Anterior cingulate cortex (tissue), 58 donors: ENCODE results near the gene CPXM1.
A peak's percentile ranks its signal among the peaks of the same experiment; 100 is the strongest.
"Not testable (repeated sequence)": the region's sequence is repeated elsewhere in the genome, so short reads cannot be mapped to it uniquely, and the experiment has no call there.

Experiments
- DNase-seq, 58 donors: peaks; one replicate each; lab custom pipeline; 2025; lab: John Stamatoyannopoulos, UW

The CPXM1 gene

DNA sequence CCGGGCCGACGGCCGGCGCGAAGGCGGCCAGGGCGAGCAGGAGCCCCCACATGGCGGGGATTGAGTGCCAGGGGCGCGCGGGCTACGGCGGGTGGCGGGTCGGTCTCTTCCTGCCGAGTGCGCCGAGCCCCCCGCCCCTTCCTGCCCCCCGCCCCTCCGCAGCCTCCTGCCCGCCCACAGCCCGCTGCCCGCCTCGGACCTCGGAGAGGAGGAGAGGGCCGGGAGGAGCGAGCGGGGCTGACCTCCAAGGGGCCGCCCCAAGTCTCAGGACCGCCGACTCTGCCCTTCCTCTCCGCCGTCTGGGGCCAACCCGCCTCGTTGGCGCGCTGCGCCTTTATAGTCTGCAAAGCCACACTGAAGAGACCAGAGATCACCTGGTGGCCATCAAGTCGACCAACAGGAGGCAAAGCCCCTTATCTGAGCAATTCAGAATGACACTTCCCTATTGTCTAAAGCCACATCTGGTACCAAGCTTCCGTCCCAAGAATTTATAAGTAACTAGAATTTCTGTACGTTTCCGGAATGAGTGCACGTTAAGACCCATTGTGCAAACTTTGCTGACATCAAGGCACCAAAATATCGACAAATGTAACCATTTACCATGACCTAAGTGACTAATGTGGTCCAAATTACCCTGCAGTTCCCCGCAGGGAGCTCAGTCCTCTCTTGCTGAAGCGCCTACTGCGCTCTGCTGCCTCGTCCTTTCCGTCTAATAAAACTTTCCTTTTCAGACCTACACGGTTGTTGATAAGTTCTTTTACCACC, at the start of gene CPXM1:
TSS of gene CPXM1 (minus strand) at position 107 of the 765 bp plus-strand sequence. CDS start at position 52, 55 bp downstream.
- DNase-seq: no peak

DNA sequence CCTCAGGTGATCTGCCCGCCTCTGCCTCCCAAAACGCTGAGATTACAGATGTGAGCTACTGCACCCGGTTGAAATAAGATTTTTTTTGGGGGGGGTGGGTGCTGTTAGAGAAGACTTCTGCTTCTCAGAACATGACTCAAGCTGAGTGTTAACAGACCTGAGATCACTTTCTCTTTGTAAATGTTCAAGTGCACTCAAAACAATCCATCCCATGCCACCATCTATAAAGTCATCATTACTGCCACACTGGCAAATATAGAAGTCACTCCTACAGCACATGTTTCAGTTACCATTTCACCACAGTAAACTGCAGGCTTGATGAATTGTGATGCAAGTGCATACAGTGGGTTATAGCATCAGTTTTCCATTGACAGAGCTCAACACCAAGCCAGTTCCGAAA, 49.1 kb upstream of the CPXM1 start:
- no peak for DNase-seq

DNA sequence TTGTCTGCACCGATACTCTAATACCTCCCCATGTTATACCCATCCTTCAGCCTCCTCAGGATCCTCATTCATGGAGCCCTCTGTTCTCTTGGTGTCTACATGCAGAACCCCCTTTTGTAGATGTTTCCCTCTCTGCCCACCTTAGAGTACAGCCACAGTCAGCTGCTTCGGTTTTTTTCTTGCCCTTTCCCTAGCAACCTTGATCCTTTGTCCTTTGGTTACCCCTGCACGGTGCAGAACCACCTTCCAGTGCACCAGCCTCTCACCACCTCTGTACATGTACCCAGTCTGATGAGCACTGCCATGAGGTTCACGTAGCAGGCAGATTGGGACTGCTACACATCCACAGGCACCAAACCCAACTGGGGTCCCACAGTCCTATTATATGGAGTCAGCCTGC, 47.4 kb upstream of the CPXM1 start:
- DNase-seq: no peak

DNA sequence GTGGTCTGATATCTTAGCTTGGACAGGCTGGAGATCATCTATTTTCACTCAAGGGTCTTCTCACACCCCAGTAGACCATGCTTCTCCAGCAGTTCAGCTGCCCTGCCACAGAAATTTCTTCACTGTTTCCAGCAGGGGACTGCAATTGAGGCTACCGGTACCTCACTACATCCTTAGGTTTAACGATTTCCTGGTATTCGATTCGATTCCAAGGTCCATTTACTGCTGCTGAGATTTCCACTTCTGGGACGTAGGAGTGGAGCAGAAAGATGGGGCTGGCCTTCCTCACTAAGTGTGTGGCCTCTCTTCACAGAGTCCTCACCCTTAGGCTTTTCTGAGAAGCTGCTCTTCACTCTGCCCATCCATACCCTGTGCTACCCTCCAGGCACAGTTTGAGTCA, 46.3 kb upstream of the CPXM1 start:
- DNase-seq: no peak

DNA sequence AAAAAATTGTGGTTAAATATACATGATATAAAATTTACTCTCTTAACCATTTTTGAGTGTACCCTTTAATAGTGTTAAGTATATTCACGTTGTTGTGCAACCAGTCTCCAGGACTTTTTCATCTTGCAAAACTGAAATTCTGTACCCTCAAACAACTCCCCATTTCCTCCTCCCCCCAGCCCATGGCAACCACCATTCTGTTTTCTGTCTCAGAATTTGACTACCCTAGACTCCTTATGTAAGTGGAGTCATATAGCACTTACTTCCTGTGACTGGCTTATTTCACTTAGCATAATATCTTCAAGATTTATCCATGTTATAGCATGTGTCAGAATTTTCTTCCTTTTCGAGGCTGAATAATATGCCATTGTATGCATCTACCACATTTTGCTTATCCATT, 45.2 kb upstream of the CPXM1 start:
- DNase-seq: no peak

DNA sequence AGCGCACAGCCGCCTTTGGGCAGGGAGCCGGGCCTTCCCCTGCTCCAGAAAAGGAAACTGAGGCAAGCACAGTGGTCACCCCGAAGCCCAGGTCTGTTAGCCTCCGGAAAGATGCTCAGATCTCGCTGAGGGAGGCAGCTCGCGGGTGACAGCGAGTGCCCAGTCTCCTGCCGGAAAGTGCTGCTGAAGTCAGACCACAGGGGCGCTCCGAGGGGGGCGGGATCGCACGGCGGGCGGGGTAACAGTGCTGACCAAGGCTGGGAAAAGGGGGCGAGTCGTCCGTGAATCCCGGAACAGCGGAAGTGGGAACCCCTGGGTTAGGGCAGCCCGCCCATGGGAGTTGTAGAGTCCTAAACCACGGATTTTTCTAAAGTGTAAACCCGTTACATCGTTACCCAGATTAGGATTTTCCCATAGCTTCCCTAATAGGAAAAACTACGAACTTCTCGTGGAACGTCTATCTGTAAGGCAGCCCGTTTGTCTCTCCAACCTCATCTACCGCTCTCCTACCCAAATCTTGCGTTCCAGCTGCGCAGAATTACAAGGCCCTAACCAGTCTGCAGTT, 40.6 kb upstream of the CPXM1 start:
- peak in 27 of 58 donors; percentile 19 to 68 (median 51) for DNase-seq

DNA sequence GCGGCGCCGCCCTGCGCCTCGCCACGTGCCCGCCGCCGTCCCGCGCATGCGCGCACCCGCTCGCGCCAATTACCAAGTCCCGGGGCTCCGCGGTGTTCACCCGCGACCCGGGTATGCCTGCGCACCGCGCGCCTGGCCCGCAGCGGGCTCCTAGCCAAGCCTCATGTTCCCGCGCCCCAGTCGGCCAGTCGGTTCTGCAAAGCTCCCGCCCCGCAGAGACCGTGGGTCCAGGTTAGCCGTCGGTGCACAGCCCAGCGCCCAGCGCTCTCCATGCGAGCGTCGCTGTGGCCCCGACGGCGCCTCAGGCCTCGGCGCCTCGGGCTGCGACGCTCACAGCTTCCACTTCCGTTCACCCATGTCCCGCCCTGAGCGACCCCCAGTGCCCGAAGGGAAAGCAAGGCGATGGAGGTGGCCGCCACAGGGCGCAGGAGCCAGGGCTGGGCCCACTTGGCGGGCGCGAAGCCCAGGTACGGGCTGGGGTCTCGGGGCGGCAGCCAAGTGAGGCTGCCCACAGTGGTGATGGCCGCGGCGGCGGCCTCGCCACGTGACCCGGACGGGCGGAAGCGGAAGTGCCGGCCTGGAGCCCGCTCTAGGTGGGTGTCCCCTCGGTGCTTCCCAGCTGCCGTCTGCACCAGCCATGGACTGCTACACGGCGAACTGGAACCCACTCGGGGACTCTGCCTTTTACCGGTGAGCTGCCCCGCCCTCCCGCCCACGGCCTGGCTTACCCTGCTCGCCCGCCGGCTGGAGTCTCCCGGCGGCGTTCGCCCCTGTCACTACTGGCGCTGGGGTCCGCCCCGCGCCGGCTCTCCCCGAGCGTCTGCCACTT, 39.9 kb upstream of the CPXM1 start, which contains the start of the genes PCED1A and VPS16:
TSS of gene PCED1A (minus strand) at position 518 of the 829 bp plus-strand sequence. CDS start 743 bp downstream, outside the sequence.
TSS of gene VPS16 (plus strand) at position 608 of the 829 bp plus-strand sequence. CDS start at position 638, 30 bp downstream.
- peak; percentile 31 to 91 (median 83) for DNase-seq

DNA sequence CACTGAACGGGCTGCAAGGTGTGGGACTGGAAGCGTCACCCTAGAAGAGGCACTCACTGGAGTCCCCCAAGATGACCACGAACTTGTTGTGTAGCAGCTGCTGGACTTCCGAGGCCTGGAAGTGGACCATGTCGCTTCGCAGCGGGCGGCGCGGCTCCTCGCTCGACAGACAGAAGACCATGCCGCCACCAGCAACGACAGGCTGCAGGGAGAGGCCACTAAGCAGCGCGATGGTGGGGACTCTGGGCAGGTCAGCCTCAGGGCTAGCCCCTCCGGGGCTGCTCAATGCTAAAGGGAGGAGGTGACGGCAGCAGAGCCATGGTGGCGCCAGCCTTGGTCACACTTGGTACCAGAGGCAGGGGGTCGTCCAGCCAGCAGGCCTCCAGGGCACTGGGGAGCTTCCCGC, 39.3 kb upstream of the CPXM1 start:
- DNase-seq: peak in 1 of 58 donors; percentile 7

DNA sequence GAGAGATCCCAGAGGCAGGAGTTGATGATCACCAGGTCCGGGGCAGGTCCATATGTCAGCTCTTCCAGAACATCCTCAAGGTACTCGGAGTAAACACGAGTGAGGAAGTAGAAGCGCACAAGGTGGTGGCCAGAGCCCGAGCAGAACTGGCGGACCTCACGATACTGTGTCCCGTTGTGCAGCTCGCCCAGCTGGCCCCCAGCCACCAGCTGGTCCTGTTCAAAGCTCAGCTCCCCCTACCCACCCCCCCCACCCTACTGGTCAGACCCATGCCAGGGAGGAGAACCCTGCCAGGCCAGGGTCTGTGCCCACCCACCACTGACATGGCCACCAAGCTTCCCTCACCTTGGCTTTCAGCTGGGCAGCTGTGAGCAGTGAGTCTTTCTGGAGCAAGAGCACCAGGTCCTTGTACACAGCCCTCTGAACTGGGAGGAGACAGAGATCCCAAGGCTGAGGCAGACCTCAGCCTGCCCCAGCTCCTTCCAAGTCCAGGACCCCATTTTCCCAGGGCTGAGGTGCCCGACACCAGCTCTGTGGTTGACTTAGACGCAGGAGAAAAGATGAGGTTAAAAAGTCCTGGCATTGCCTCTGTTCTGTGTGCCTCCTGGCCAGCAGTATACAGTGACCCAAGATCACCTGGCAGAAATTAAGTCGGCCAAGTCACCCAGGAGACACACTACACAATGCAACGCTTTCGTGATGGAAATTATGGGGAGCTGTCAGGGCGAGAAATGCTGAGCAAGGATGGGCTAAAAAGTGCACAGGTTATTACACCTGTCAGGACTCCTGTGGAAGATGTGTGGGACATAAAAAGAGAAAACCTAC, 38.6 kb upstream of the CPXM1 start:
- DNase-seq: no peak

DNA sequence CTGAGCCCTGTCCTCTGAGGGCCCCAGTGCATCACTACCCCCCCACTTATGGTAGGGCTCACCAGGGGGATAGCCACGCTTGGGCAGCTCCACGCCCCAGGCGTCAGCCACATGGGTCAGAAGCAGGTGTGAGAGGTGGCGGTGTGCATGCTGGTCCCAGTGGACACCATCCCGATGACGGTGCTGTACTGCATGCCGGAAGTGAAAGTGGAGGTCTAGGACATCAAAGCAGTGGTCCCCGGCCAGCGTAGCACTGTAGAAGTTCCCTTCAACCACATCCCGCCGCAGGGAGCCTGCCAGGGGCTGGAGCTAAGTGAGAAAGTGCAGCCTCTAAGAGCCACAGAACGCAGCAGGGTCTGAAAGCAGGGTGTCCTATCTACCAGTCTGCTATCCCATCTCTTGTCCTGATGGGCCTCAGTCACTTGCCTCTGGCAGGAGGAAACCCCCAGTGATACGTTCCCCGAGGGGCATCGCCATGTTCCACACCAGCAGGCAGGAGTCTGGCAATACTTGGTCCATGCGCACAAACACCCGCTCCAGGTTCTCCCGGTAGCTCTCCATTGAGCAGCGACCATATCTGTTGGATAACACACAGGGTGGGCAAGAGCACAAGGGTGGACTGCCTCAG, 37.9 kb upstream of the CPXM1 start:
- DNase-seq: no peak

DNA sequence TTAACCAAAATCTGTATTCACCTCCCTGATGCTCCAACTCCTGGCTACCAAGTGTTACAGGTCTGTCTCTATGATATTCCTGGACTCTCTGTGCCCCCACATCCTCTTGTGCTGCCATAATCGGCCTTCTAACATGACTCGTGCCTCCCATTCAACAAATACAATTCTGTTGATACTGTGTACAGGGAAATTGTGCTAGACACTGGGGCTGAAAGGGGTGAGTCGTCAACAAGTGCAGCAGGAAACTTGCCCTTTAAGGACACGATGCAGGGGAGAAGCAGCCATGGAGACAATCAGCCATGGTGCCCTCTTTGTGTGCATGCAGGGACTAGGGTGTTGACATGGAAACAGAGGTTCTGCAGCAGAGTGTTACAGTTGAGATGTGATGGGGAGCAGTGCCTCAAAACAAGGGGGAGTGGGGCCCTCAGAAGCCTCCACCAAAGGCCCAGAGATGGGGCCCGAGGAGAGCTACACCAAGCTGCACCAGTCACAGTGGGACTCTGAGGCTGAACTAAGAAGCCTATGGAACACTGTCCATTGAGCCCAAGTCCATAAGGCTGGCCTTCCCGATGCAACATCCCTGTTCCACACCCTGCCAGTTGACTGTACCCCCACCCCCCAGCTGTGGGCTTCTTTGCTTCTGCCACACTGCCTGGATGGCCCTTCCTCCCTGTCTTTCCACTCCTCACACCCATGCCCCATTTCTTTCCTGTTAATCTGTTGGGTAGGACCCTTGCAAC, 37.0 kb upstream of the CPXM1 start:
- no peak for DNase-seq

DNA sequence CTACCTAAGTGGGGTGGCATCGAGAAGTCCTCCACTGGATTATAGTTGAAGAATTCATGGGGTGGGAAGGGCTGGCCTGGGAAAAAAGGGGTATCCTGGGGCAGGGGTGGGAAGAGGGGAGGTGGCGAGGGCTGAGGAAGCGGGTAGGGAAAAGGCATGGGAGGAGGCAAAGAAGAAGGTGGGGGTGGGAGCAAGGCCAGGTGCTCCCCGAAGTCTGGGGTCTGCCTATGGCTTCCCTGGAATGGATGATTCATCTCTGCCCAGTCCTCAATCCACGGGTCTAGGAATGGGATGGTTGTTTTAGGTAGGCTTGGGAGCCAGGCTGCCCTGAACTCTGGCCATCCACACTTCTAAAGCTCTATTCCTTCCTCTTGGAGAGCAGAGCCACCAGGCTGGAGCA, 35.6 kb upstream of the CPXM1 start:
- DNase-seq: no peak

DNA sequence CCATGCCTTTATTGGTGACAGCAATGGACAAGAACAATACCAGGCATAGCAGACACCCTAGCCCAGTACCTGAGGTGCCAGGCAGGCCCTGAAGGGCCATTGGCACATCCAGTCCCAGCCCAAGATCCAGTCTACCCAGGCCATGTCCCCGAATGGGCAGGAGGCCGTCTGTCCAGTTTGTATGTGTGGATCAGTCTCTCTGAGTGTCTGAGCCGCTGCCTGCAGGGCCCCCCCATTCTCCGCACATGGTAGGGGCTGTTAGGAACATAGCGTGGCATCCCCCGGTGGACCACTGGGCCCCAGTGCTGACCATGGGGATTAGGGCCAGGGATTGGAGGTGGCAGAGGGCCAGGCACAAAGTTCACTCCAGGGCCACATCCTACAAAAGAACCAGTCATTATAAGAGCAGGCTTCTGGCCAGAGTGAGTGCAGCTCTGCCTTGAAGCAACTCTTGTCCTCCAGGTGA, 34.9 kb upstream of the CPXM1 start:
- no peak for DNase-seq

DNA sequence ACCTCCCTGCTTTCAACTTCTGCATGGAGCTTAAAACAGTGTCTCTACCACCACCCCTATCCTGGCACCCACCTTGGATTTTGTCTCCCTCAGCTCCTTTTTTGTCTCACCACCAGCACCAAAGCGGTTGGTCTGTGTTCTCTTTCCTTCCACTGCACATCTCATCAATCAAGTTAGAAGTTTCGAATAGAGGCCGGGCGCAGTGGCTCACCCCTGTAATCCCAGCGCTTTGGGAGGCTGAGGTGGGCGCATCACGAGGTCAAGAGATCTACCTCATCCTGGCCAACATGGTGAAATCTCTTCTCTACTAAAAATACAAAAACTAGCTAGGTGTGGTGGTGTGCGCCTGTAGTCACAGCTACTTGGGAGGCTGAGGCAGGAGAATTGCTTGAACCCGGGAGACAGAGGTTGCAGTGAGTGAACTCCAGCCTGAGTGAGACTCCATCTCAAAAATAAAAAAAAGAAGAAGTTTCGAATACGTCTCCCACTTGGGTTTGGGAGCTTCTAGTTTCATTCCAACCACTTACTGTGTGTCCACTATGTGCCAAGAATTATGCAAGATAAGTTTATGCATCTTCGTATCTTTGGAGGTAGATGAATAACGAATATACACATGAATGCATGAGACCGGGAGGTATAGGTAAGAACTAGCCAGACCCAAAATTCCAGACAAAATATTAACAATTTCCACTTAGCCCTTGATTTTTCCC, 34.1 kb upstream of the CPXM1 start:
- no peak for DNase-seq

DNA sequence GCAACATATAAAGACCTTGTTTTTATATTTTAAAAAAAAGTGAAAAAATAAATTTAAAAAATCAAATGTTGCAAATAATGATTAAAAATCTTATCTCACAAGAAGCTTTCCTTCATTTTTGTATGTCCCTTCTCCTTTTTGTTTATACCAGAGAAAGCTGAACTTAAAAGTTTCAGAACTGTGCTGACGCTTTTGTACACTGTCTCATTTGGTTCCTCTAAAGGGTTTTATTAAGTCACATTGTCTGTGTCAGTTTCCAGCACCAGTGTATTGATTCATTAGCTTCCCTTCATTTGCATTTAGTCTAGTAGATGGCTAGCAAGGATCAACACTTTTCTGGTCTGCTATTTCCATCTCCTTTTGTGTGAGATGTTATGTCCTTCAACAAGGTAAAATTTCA, 33.3 kb upstream of the CPXM1 start:
- no peak for DNase-seq

DNA sequence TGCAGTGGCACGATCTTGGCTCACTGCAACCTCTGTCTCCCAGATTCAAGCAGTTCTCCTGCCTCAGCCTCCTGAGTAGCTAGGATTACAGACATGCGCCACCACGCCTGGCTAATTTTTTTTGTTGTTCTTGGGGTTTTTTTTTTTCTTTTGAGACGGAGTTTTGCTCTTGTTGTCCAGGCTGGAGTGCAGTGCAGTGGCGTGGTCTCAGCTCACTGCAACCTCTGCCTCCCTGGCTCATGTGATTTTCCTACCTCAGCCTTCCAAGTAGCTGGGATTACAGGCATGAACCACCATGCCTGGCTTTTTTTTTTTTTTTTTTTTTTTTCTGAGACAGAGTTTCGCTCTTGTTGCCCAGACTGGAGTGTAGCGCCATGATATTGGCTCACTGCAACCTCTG, 30.8 kb upstream of the CPXM1 start:
- DNase-seq: not testable (repeated sequence)

DNA sequence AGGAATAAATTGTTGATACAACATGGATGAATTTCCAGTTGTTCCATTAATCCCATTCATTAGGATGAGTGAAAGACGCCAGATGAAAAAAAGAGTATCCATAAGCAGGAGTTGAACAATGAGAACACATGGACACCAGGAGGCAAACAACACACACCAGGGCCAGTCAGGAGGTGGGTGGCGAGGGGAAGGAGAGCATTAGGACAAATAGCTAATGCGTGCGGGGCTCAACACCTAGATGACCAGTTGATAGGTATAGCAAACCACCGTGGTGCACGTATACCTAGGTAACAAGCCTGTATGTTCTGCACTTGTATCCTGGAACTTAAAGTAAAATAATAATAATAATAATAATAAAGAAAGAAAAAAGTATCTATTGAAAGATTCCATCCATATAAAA, 28.9 kb upstream of the CPXM1 start:
- no peak for DNase-seq

DNA sequence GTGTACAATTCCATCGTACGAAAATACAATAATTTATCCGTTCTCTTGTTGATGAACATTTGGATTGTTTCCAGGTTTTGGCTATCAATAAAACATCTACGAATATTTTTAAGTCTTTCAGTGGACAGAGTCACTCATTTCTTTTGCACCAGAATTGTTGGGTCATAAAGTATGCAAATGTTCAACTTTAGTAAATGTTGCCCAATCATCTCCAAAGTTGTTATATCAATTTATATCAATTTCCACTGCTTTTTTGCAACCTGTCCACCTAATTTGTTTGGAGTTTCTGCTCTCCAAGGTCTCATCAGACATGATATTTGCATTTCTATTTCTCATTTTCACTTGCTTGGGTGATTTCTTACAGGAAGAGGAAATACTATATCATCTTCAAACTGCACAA, 26.2 kb upstream of the CPXM1 start:
- no peak for DNase-seq
